ENCODE results near the gene ADRA2C.

The ADRA2C gene

GRCh38 chr4:3733195-3733594, 33.0 kb upstream of the ADRA2C start:
- no peak for DNase-seq (ENCODE audit: low read depth in 2 of 2)

GRCh38 chr4:3735196-3735595, 31.0 kb upstream of the ADRA2C start:
- DNase-seq (ENCODE audit: low read depth in 2 of 2), result no peak

GRCh38 chr4:3736290-3736689, 29.9 kb upstream of the ADRA2C start:
- no peak for DNase-seq (ENCODE audit: low read depth in 2 of 2)

GRCh38 chr4:3736806-3737205, 29.4 kb upstream of the ADRA2C start:
- no peak for DNase-seq (ENCODE audit: low read depth in 2 of 2)

- DNase-seq (ENCODE audit: low read depth in 2 of 2), result no peak
Measured at GRCh38 chr4:3739577-3739976, 26.6 kb upstream of the ADRA2C start.

- DNase-seq (ENCODE audit: low read depth in 2 of 2), result no peak
Measured at GRCh38 chr4:3740256-3740655, 25.9 kb upstream of the ADRA2C start.

GRCh38 chr4:3741217-3742011, 24.8 kb upstream of the ADRA2C start:
- DNase-seq (ENCODE audit: low read depth in 2 of 2), result no peak

GRCh38 chr4:3742610-3743009, 23.6 kb upstream of the ADRA2C start:
- DNase-seq (ENCODE audit: low read depth in 2 of 2), result no peak

GRCh38 chr4:3744232-3744631, 22.0 kb upstream of the ADRA2C start:
- no peak for DNase-seq (ENCODE audit: low read depth in 2 of 2)

- DNase-seq (ENCODE audit: low read depth in 2 of 2), result no peak
Measured at GRCh38 chr4:3744901-3745300, 21.3 kb upstream of the ADRA2C start.

GRCh38 chr4:3745886-3746656, 20.1 kb upstream of the ADRA2C start:
- DNase-seq (ENCODE audit: low read depth in 2 of 2), result no peak

GRCh38 chr4:3746701-3747580, 19.2 kb upstream of the ADRA2C start:
- DNase-seq (ENCODE audit: low read depth in 2 of 2), result no peak

GRCh38 chr4:3747581-3747904, 18.6 kb upstream of the ADRA2C start:
- DNase-seq (ENCODE audit: low read depth in 2 of 2), result no peak

- DNase-seq (ENCODE audit: low read depth in 2 of 2), result no peak
Measured at GRCh38 chr4:3748136-3748898, 17.9 kb upstream of the ADRA2C start.

GRCh38 chr4:3749081-3749480, 17.1 kb upstream of the ADRA2C start:
- no peak for DNase-seq (ENCODE audit: low read depth in 2 of 2)

- no peak for DNase-seq (ENCODE audit: low read depth in 2 of 2)
Measured at GRCh38 chr4:3750334-3750733, 15.9 kb upstream of the ADRA2C start.

GRCh38 chr4:3752022-3752421, 14.2 kb upstream of the ADRA2C start:
- no peak for DNase-seq (ENCODE audit: low read depth in 2 of 2)

- no peak for DNase-seq (ENCODE audit: low read depth in 2 of 2)
Measured at GRCh38 chr4:3753726-3754412, 12.3 kb upstream of the ADRA2C start.

- DNase-seq (ENCODE audit: low read depth in 2 of 2), result no peak
Measured at GRCh38 chr4:3756343-3757059, 9.7 kb upstream of the ADRA2C start.

- no peak for DNase-seq (ENCODE audit: low read depth in 2 of 2)
Measured at GRCh38 chr4:3759236-3759635, 6.9 kb upstream of the ADRA2C start.
